ENCODE results near the gene CMTR1. TPM values are rescaled to one million over a fixed set of nuclear protein-coding genes. Genes with fewer than 3 reads are reported as not detected.
"Not testable (repeated sequence)": the region's sequence is repeated elsewhere in the genome, so short reads cannot be mapped to it uniquely, and the experiment has no call there.

The CMTR1 gene, protein sequence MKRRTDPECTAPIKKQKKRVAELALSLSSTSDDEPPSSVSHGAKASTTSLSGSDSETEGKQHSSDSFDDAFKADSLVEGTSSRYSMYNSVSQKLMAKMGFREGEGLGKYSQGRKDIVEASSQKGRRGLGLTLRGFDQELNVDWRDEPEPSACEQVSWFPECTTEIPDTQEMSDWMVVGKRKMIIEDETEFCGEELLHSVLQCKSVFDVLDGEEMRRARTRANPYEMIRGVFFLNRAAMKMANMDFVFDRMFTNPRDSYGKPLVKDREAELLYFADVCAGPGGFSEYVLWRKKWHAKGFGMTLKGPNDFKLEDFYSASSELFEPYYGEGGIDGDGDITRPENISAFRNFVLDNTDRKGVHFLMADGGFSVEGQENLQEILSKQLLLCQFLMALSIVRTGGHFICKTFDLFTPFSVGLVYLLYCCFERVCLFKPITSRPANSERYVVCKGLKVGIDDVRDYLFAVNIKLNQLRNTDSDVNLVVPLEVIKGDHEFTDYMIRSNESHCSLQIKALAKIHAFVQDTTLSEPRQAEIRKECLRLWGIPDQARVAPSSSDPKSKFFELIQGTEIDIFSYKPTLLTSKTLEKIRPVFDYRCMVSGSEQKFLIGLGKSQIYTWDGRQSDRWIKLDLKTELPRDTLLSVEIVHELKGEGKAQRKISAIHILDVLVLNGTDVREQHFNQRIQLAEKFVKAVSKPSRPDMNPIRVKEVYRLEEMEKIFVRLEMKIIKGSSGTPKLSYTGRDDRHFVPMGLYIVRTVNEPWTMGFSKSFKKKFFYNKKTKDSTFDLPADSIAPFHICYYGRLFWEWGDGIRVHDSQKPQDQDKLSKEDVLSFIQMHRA
- total RNA-seq = 53.5 and 54.4 TPM in 2 replicates

DNA sequence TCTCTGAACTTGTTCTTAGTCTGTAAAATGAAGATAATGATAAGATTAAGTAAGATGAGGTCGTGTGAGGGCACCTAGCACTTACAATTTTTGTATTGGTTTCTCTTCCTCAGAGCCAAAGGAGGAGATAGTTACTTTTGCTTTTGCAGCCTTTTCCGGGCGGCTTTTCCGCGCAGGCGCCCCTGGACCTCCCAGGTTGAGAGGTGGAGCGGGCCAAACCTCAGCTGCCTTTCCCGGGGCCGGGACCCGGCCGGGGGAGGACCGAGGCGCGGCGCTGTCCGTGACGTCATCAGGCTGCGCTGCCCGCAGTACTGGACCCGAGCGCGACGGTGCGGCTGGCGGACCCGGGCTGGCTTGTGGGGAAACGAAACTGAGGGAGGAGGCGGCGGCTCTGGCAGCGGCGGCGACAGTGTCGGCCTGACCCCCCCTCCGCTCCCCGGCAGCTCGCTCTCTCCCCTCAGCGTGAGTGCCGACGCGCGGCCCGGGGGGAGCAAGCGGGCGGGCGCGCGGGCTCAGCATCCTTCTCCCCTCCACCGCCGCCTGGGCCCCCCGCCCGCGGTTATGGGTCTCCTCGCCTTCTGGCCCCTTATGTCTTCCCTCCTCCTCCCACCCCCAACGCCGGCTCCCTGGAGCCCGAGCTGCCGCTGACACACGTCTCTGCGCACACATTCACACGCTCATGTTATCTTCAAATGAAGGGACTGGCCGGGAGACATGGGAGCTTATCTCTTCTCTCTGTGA, at the start of gene CMTR1:
Gene CMTR1, plus strand, starts transcription at position 306 of the 741 bp plus-strand sequence. CDS start 2,409 bp downstream, outside the sequence.
- peak; percentile 99 for DNase-seq (ENCODE audit: low spot score)
- H3K36me3 Mint-ChIP-seq (ENCODE audit: low read depth) = peaks cover 23% of the 10 kb centered on the region
- peaks cover 41% of the 10 kb centered on the region for H3K4me1 Mint-ChIP-seq (ENCODE audit: low read depth)
- intact Hi-C loops (cut with micrococcal nuclease) = loop anchor here (1.0 to 10.0 kb wide), 8 partner anchors 52 to 418 kb away; partner anchors contain the start of genes MDGA1 and ZFAND3
- peaks cover 3% of the 10 kb centered on the region for H3K9me3 Mint-ChIP-seq
- H3K27ac Mint-ChIP-seq = peak within 1 kb of the TSS; percentile 98
- H3K27me3 Mint-ChIP-seq (ENCODE audit: insufficient read depth) = peaks cover 5% of the 10 kb centered on the region
- H3K4me3 Mint-ChIP-seq = peak within 1 kb of the TSS; percentile 96

DNA sequence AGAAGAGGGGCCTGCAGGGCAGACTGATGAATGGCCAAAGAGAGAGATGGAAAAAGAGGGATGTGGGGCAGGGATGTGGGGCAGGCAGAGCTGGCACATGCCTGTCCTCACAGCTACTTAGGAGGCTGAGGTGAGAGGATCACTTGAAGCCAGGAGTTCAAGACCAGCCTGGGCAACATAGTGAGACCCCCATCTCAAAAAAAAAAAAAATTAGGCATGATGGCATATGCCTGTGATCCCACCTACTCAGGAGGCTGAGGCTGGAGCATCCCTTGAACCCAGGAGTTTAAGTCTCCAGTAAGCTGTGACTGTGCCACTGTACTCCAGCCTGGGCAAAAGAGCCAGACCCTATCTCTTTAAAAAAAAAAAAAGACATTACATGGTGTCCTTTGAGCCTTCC, 44.4 kb upstream of the CMTR1 start:
- Mint-ChIP-seq H3K27ac (no peak overlapping the region), H3K4me1 (ENCODE audit: low read depth) (no peaks in the 10 kb centered on the region), H3K9me3 (no peaks in the 10 kb centered on the region), H3K4me3 (no peak overlapping the region), H3K27me3 (ENCODE audit: insufficient read depth) (no peaks in the 10 kb centered on the region), H3K36me3 (ENCODE audit: low read depth) (peaks cover 12% of the 10 kb centered on the region)
- intact Hi-C loops (cut with micrococcal nuclease) = no loop called here
- no peak for DNase-seq (ENCODE audit: low spot score)

DNA sequence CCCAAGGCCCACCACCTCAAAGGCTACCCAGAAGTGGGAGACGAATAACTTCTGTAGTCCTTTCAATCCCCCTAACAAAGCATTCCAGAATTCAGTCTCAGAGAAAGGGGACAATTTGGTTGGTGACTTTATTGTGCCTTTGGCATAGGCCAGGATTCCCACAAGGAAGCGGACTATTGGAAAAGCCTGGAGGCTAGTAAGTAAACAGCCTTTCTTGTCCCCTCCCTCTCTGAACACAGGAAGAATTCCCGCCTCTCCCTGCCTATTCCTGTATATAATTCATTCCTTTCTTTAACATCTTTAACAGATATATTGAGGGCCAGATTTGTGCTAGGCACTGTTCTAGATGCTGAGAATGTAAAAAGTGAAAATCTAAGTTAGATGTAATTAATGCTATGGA, 43.2 kb upstream of the CMTR1 start:
- no peaks in the 10 kb centered on the region for H3K27me3 Mint-ChIP-seq (ENCODE audit: insufficient read depth)
- H3K36me3 Mint-ChIP-seq (ENCODE audit: low read depth) = peaks cover 12% of the 10 kb centered on the region
- no peaks in the 10 kb centered on the region for H3K4me1 Mint-ChIP-seq (ENCODE audit: low read depth)
- H3K27ac Mint-ChIP-seq = no peak overlapping the region
- intact Hi-C loops (cut with micrococcal nuclease) = no loop called here
- no peak overlapping the region for H3K4me3 Mint-ChIP-seq
- no peak for DNase-seq (ENCODE audit: low spot score)
- no peaks in the 10 kb centered on the region for H3K9me3 Mint-ChIP-seq

DNA sequence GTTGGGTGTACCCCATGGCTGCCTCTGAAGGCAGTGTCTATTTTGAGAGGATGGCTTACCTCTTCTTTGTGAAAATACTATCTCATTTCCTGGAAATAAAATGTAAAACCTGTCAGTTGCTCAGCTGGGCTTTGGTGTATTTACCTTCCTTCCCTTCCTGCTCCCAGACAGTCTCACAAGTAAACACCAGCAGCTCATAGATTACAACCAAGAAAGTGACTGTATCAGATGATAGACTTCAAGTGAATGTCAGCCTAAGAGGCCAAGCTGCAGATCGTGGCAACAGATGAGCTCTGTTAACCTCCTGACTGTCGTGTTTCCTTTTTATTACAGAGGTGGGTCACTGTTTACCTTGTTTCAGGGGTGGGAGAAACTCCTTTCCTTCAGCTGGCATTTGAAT, 41.9 kb upstream of the CMTR1 start:
- peaks cover 12% of the 10 kb centered on the region for H3K36me3 Mint-ChIP-seq (ENCODE audit: low read depth)
- no peaks in the 10 kb centered on the region for H3K4me1 Mint-ChIP-seq (ENCODE audit: low read depth)
- H3K27ac Mint-ChIP-seq = no peak overlapping the region
- no peak for DNase-seq (ENCODE audit: low spot score)
- intact Hi-C loops (cut with micrococcal nuclease) = no loop called here
- no peak overlapping the region for H3K4me3 Mint-ChIP-seq
- H3K9me3 Mint-ChIP-seq = no peaks in the 10 kb centered on the region
- H3K27me3 Mint-ChIP-seq (ENCODE audit: insufficient read depth) = no peaks in the 10 kb centered on the region

DNA sequence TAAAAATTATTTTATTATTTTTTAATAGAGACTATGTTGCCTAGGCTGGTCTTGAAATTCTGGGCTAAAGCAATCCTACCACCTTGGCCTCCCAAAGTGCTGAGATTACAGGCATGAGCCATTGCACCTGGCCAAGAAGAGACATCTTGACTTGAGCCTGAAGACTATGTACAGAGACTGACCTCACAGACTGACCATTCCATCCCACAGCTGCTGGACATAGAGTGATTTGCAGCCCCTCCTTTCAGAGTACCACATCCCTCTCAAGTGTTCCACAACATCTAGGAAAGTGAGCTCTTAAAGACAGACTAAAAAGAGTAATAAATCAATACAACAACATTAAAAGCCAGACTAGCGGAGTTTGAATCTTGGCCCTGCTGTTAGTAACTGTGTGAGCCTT, 40.2 kb upstream of the CMTR1 start:
- no peak overlapping the region for H3K27ac Mint-ChIP-seq
- peaks cover 1% of the 10 kb centered on the region for H3K27me3 Mint-ChIP-seq (ENCODE audit: insufficient read depth)
- H3K9me3 Mint-ChIP-seq = no peaks in the 10 kb centered on the region
- no peak overlapping the region for H3K4me3 Mint-ChIP-seq
- no peaks in the 10 kb centered on the region for H3K4me1 Mint-ChIP-seq (ENCODE audit: low read depth)
- H3K36me3 Mint-ChIP-seq (ENCODE audit: low read depth) = peaks cover 6% of the 10 kb centered on the region
- intact Hi-C loops (cut with micrococcal nuclease) = no loop called here
- DNase-seq (ENCODE audit: low spot score) = no peak

DNA sequence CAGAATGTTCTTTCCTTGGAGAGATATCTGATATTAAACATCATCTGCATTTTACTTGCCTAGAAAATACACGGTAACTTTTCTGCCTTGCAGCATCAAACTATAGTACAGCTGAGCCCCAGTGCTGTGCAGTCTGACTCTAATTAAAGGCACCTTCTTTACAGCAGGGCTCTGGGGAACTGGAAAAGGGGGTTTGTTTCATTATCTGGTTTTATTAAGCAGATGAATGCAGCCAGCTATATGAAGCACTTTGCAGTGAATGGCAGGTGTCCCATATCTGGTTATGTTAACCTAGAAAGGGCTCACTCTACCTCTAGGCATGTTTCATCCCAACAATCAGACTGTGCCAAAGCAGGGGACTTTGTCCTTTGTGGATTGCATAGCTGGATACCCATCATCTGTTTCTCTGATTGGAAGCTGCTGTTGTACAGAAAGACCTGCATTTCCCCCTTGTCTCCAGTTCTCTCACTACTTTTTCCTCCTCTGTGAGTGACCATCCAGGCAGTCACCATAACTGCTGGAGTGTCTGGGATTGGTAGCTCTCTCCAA, 39.6 kb upstream of the CMTR1 start:
- no peak for DNase-seq (ENCODE audit: low spot score)
- peaks cover 6% of the 10 kb centered on the region for H3K36me3 Mint-ChIP-seq (ENCODE audit: low read depth)
- no peaks in the 10 kb centered on the region for H3K9me3 Mint-ChIP-seq
- intact Hi-C loops (cut with micrococcal nuclease) = no loop called here
- H3K4me3 Mint-ChIP-seq = no peak overlapping the region
- no peaks in the 10 kb centered on the region for H3K4me1 Mint-ChIP-seq (ENCODE audit: low read depth)
- peaks cover 2% of the 10 kb centered on the region for H3K27me3 Mint-ChIP-seq (ENCODE audit: insufficient read depth)
- H3K27ac Mint-ChIP-seq = no peak overlapping the region

DNA sequence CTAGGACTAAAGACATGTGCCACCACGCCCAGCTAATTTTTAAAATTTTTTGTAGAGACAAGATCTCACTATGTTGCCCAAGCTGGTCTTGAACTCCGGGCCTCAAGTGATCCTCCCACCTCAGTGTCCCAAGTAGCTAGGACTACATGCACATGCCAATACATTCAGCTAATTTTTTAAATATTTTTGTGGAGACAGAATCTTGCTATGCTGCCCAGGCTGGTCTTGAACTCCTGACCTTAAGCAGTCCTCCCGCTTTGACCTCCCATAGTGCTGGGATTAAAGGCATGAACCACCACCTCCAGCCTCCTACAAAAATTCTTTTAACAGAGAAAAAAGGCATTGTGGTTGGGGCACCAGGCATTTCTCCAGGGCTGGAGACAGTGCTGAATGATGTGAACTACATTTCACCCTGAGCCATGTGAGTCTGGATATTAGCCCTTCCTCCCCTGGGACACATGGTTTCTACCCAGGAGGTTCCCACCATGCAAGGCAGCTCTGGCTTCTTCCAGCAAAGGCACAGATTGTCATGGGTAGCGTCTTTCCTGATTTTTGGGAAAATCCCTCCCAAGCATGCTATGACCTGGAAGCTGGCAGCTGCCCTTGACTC, 36.3 kb upstream of the CMTR1 start:
- Mint-ChIP-seq H3K36me3 (ENCODE audit: low read depth) (no peaks in the 10 kb centered on the region), H3K9me3 (no peaks in the 10 kb centered on the region), H3K4me1 (ENCODE audit: low read depth) (no peaks in the 10 kb centered on the region), H3K27me3 (ENCODE audit: insufficient read depth) (peaks cover 10% of the 10 kb centered on the region), H3K27ac (no peak overlapping the region), H3K4me3 (no peak overlapping the region)
- intact Hi-C loops (cut with micrococcal nuclease) = no loop called here
- no peak for DNase-seq (ENCODE audit: low spot score)

DNA sequence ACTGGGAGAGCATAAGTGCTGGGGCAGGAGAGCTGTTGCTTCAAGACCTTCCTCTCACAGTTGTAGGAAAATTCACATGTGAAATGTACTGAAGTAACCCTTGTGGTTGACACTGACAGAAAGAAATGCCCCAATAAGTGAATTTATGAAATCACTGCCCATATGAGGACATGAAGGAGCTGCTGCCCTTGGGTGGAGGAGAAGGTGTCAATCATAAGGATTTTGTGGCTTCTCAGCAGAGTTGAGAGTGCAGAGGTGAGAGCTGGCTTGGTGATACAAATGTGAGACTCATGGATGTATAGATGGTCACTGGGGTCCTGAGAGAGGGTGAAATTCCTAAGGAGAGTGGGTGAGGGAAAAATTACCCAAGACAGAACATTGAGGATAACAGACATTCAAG, 33.9 kb upstream of the CMTR1 start:
- no peak for DNase-seq (ENCODE audit: low spot score)
- no peak overlapping the region for H3K4me3 Mint-ChIP-seq
- H3K4me1 Mint-ChIP-seq (ENCODE audit: low read depth) = no peaks in the 10 kb centered on the region
- peaks cover 24% of the 10 kb centered on the region for H3K27me3 Mint-ChIP-seq (ENCODE audit: insufficient read depth)
- H3K27ac Mint-ChIP-seq = no peak overlapping the region
- no peaks in the 10 kb centered on the region for H3K36me3 Mint-ChIP-seq (ENCODE audit: low read depth)
- intact Hi-C loops (cut with micrococcal nuclease) = no loop called here
- H3K9me3 Mint-ChIP-seq = no peaks in the 10 kb centered on the region

DNA sequence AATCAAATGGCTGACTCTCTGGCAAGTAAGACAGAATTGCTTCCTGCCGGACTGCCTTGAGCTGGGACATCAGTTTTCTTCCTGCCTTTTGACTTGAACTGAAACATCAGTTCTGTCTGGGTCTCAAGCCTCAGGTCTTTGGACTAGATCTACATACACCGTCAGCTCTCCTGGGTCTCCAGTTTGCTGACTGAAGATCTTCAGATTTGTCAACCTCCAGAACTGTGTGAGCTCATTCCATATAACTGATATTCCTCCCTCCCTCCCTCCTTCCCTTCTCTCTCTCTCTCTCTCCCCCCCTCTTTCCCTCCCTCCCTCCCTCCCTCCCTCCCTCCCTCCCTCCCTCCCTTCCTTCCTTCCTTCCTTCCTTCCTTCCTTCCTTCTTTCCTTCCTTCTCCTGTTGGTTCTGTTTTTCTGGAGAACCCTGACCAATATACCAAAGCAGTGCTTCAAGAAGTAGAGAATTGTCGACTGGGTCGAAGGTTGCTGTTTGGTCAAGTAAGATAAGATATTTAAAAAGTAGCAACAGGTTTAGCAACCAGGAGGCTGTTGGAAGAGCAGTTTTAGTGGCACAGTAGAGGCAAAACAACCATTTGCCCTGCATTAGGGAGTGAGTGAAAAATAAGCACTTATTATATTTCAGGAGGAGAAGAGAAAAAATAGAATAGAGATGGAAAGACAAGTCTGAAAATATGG, 33.1 kb upstream of the CMTR1 start:
- no peak overlapping the region for H3K4me3 Mint-ChIP-seq
- no peaks in the 10 kb centered on the region for H3K9me3 Mint-ChIP-seq
- H3K36me3 Mint-ChIP-seq (ENCODE audit: low read depth) = no peaks in the 10 kb centered on the region
- no peaks in the 10 kb centered on the region for H3K4me1 Mint-ChIP-seq (ENCODE audit: low read depth)
- no peak overlapping the region for H3K27ac Mint-ChIP-seq
- peaks cover 24% of the 10 kb centered on the region for H3K27me3 Mint-ChIP-seq (ENCODE audit: insufficient read depth)
- DNase-seq (ENCODE audit: low spot score) = no peak
- intact Hi-C loops (cut with micrococcal nuclease) = no loop called here

DNA sequence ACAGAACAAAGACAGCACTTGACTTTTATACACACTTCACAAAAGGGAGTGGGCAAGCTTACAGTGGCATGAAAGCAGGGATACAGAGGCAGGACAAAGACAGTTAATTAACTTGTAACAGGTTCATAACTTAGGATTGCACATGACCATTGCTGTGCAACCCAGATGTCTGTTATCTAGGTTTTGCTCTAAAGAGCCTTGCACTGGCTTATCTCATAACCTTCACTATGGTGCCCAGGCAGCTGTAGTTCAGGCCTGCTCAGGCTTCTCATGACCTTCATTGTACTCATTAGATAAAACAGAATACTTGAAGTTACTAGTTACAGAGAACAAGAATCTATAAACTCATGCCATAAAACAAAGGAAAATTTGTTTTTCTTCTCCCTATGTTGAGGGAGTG, 31.4 kb upstream of the CMTR1 start:
- H3K4me1 Mint-ChIP-seq (ENCODE audit: low read depth) = not testable (repeated sequence)

DNA sequence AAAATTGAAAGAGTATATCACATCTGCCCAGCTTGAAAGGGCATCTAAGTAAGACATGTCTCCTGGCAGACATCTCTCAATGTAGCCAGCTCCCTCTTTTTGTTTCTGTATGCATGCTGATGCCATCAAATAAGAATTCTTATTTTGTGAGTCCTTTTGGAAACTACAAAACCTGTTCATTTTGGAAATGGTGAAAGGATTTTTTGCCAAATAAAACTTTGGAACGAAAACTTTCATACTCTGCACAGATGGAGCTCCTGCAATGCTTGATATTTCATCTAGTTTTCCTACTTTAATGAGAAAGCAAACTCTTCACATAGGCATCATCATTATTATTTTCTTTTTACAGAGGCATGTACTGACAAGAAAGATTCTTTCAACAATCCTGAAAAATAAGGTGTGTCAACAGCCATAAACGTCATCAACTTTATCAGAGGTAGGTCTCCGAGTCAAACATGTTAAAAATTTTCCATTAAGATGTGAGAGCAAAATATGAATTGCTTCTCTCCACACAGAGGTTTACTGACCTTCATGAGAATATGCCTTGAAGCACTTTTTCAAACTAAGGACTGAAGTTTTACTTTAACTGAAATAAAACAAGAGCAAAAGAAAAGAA, 26.2 kb upstream of the CMTR1 start:
- H3K4me1 Mint-ChIP-seq (ENCODE audit: low read depth) = no peaks in the 10 kb centered on the region
- no peak overlapping the region for H3K4me3 Mint-ChIP-seq
- no peak for DNase-seq (ENCODE audit: low spot score)
- H3K27me3 Mint-ChIP-seq (ENCODE audit: insufficient read depth) = peaks cover 41% of the 10 kb centered on the region
- no peaks in the 10 kb centered on the region for H3K9me3 Mint-ChIP-seq
- H3K36me3 Mint-ChIP-seq (ENCODE audit: low read depth) = no peaks in the 10 kb centered on the region
- no peak overlapping the region for H3K27ac Mint-ChIP-seq
- intact Hi-C loops (cut with micrococcal nuclease) = no loop called here

More for the DNA sequence above, 31.4 kb upstream of the CMTR1 start:
- H3K27ac Mint-ChIP-seq; H3K4me3 Mint-ChIP-seq; DNase-seq (ENCODE audit: low spot score); H3K9me3 Mint-ChIP-seq; intact Hi-C loops (cut with micrococcal nuclease); H3K36me3 Mint-ChIP-seq (ENCODE audit: low read depth): not testable (repeated sequence)
- H3K27me3 Mint-ChIP-seq (ENCODE audit: insufficient read depth) = peaks cover 30% of the 10 kb centered on the region

Data from activated T-helper 1 cell treated with anti-CD3 and anti-CD28 coated beads, Interleukin-12 subunit alpha, Interleukin-12 subunit beta, Interleukin-2, Interleukin-4 antibody, amounts not matched to agents 30 ng/mL and 10 ng/mL and 1 ng/mL, durations not matched to agents 14 hours and 24 hours and 36 hours (primary cell).